Measurements from ENCODE around the gene AGBL4. TPM values are rescaled to one million over a fixed set of nuclear protein-coding genes. Genes with fewer than 3 reads are reported as not detected.

The AGBL4 gene
- polyA plus RNA-seq, 1 donor (not counting 4 experiments of a cell fraction or from before 2014, with no cell fraction given): not detected

DNA sequence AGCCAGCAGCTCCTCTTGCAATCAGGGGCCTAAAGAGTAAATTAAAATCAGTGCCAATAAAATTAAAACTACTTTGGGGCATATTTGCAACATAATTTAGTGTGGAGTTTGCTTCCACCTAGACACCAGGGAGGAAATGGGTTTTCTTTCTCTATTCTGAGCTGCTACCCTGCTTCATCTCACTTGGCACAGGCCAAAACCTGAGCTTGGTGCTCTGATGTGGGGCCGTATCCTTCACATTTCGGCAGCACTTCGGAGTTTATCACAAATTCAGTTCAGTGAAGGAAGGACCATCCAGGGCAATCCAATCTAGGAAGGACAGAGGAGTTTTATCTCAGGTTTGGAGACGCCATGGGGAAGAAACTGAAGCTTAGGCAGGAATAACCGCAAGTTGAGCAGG lies 1428.1 kb downstream of the AGBL4 start:
- no peak overlapping the region for H3K27ac ChIP-seq (ENCODE audit: control insufficient read depth, insufficient read depth, low read length)
- no peaks in the 10 kb centered on the region for H3K4me1 ChIP-seq (ENCODE audit: control insufficient read depth, extremely low read depth, insufficient read depth, low read length)
- H3K9ac ChIP-seq (ENCODE audit: control insufficient read depth, extremely low read depth, insufficient read depth, low read length): no peak overlapping the region
- no peak overlapping the region for H3K4me2 ChIP-seq (ENCODE audit: control insufficient read depth, extremely low read depth, insufficient read depth, low read depth, low read length)
- H3K27me3 ChIP-seq (ENCODE audit: control insufficient read depth, extremely low read depth, insufficient read depth, low read length): no peaks in the 10 kb centered on the region
- no peak overlapping the region for H3K4me3 ChIP-seq (ENCODE audit: control insufficient read depth in 2 of 3, extremely low read depth in 1 of 3, insufficient read depth in 2 of 3, low read depth in 1 of 3, low read length in 3 of 3)
- no peaks in the 10 kb centered on the region for H3K9me1 ChIP-seq (ENCODE audit: control insufficient read depth, extremely low read depth, insufficient read depth, low read length)
- no peaks in the 10 kb centered on the region for H4K20me1 ChIP-seq (ENCODE audit: control insufficient read depth, extremely low read depth, insufficient read depth, low read length)
- DNase-seq (ENCODE audit: low read depth, low spot score) (no peak), FAIRE-seq (no peak)
- dilution Hi-C loops (cut with MboI; ENCODE audit: extremely low pct_ligation_motif_present, low sequenced_read_pairs): no loop called here
- TF ChIP-seq EZH2 (IDR thresholded peaks at IDR 0.05; ENCODE audit: low read length): no peak
- TF ChIP-seq, protein P1, sequence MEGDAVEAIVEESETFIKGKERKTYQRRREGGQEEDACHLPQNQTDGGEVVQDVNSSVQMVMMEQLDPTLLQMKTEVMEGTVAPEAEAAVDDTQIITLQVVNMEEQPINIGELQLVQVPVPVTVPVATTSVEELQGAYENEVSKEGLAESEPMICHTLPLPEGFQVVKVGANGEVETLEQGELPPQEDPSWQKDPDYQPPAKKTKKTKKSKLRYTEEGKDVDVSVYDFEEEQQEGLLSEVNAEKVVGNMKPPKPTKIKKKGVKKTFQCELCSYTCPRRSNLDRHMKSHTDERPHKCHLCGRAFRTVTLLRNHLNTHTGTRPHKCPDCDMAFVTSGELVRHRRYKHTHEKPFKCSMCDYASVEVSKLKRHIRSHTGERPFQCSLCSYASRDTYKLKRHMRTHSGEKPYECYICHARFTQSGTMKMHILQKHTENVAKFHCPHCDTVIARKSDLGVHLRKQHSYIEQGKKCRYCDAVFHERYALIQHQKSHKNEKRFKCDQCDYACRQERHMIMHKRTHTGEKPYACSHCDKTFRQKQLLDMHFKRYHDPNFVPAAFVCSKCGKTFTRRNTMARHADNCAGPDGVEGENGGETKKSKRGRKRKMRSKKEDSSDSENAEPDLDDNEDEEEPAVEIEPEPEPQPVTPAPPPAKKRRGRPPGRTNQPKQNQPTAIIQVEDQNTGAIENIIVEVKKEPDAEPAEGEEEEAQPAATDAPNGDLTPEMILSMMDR (optimal IDR thresholded peaks at IDR 0.05 in 1 of 3, IDR thresholded peaks at IDR 0.05 in 1 of 3, conservative IDR thresholded peaks at IDR 0.05 in 1 of 3; ENCODE audit: extremely low read depth in 1 of 3, insufficient read depth in 2 of 3, low read length in 3 of 3): no peak
- H3K79me2 ChIP-seq (ENCODE audit: control insufficient read depth, insufficient read depth, low read length): no peaks in the 10 kb centered on the region
- H2AFZ ChIP-seq (ENCODE audit: control insufficient read depth, low read length): no peak overlapping the region
- H3K36me3 ChIP-seq (ENCODE audit: control insufficient read depth in 2 of 2, extremely low read depth in 1 of 2, insufficient read depth in 2 of 2, low read length in 2 of 2): no peaks in the 10 kb centered on the region
- H3K9me3 ChIP-seq (ENCODE audit: control insufficient read depth, low read depth, low read length): no peaks in the 10 kb centered on the region

DNA sequence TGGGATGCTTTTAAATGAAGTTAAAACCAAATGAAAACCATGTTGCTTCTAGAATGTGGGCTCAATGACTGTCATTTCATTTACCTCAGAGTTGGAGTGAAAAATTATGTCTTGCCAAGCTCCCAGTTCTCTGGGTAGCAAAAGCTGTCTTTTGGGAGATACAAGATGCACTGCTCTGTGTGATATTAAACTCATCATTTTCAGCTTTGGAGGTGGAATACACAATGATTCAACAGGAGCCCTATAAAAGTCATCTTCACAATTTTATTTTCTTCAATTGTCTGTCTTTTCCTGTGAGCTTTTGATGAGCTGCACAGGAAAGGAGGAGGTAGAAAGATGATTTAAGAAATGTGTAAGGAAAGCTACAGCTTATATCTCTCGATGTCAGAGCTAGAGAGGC lies 1431.4 kb downstream of the AGBL4 start:
- FAIRE-seq (no peak), DNase-seq (ENCODE audit: low read depth, low spot score) (no peak)
- H3K4me1 ChIP-seq (ENCODE audit: control insufficient read depth, extremely low read depth, insufficient read depth, low read length): no peaks in the 10 kb centered on the region
- no peaks in the 10 kb centered on the region for H3K27me3 ChIP-seq (ENCODE audit: control insufficient read depth, extremely low read depth, insufficient read depth, low read length)
- H3K36me3 ChIP-seq (ENCODE audit: control insufficient read depth in 2 of 2, extremely low read depth in 1 of 2, insufficient read depth in 2 of 2, low read length in 2 of 2): no peaks in the 10 kb centered on the region
- TF ChIP-seq, protein P1 (optimal IDR thresholded peaks at IDR 0.05 in 1 of 3, IDR thresholded peaks at IDR 0.05 in 1 of 3, conservative IDR thresholded peaks at IDR 0.05 in 1 of 3; ENCODE audit: extremely low read depth in 1 of 3, insufficient read depth in 2 of 3, low read length in 3 of 3): no peak
- TF ChIP-seq EZH2 (IDR thresholded peaks at IDR 0.05; ENCODE audit: low read length): no peak
- no peak overlapping the region for H3K9ac ChIP-seq (ENCODE audit: control insufficient read depth, extremely low read depth, insufficient read depth, low read length)
- H4K20me1 ChIP-seq (ENCODE audit: control insufficient read depth, extremely low read depth, insufficient read depth, low read length): no peaks in the 10 kb centered on the region
- dilution Hi-C loops (cut with MboI; ENCODE audit: extremely low pct_ligation_motif_present, low sequenced_read_pairs): no loop called here
- no peaks in the 10 kb centered on the region for H3K79me2 ChIP-seq (ENCODE audit: control insufficient read depth, insufficient read depth, low read length)
- H2AFZ ChIP-seq (ENCODE audit: control insufficient read depth, low read length): no peak overlapping the region
- H3K9me3 ChIP-seq (ENCODE audit: control insufficient read depth, low read depth, low read length): no peaks in the 10 kb centered on the region
- H3K9me1 ChIP-seq (ENCODE audit: control insufficient read depth, extremely low read depth, insufficient read depth, low read length): no peaks in the 10 kb centered on the region
- no peak overlapping the region for H3K4me3 ChIP-seq (ENCODE audit: control insufficient read depth in 2 of 3, extremely low read depth in 1 of 3, insufficient read depth in 2 of 3, low read depth in 1 of 3, low read length in 3 of 3)
- H3K27ac ChIP-seq (ENCODE audit: control insufficient read depth, insufficient read depth, low read length): no peak overlapping the region
- no peak overlapping the region for H3K4me2 ChIP-seq (ENCODE audit: control insufficient read depth, extremely low read depth, insufficient read depth, low read depth, low read length)

All from keratinocyte (primary cell).